C4-2B (cell line): ENCODE results near the gene TTLL3.
A peak's percentile ranks its signal among the peaks of the same experiment; 100 is the strongest.

Experiments
- ZFX ChIP-seq: fragments of 450-650 bp; IDR thresholded peaks from 2 replicates; pipeline ENCODE4 v1.6.1; 2017
- TF ChIP-seq, protein P1 (sequence below): fragments of 450-650 bp; conservative IDR thresholded peaks from 2 replicates; pipeline ENCODE4 v1.5.1; 2017; ENCODE audit warnings: mild to moderate bottlenecking

DNA sequence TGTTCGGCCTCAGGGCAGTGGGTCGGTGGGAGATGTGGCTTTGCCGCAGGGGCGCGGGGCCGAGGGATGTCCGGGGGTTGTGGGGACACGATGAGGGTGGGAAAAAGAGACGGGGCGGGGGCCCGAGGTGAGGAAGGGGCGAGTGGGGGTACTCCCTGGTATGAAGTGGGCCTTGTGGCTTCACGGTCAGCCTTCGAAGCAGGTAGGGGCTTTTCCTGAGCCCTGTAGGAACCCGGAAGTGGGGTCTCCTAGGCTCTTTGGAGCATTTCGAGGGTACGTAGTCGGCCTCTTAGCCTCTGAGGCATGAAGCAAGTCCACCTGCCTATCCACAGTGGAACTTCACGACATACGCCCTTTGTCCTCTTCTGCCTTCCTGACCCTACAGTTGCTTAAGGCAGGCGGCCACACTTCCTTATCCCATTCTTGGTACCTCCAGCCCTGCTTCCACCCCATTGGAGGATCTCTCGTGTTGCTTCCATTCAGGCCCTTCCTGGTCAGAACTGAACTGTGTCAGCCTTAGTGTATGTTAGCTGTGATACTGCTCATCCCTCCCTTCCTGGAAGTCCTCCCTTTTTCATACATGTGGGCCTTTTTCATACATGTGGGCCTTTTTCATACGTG is 16.8 kb upstream of the TTLL3 start:
- TF ChIP-seq, protein P1, sequence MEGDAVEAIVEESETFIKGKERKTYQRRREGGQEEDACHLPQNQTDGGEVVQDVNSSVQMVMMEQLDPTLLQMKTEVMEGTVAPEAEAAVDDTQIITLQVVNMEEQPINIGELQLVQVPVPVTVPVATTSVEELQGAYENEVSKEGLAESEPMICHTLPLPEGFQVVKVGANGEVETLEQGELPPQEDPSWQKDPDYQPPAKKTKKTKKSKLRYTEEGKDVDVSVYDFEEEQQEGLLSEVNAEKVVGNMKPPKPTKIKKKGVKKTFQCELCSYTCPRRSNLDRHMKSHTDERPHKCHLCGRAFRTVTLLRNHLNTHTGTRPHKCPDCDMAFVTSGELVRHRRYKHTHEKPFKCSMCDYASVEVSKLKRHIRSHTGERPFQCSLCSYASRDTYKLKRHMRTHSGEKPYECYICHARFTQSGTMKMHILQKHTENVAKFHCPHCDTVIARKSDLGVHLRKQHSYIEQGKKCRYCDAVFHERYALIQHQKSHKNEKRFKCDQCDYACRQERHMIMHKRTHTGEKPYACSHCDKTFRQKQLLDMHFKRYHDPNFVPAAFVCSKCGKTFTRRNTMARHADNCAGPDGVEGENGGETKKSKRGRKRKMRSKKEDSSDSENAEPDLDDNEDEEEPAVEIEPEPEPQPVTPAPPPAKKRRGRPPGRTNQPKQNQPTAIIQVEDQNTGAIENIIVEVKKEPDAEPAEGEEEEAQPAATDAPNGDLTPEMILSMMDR, result no peak
- peak; percentile 34; the same call in 1 of the 2 replicates for TF ChIP-seq ZFX
